ENCODE measurements around the gene ST7. TPM values are rescaled to one million over a fixed set of nuclear protein-coding genes. Genes with fewer than 3 reads are reported as not detected.

The ST7 gene
- total RNA-seq, 1 experiment from 2014 or later = 19.6 TPM

DNA sequence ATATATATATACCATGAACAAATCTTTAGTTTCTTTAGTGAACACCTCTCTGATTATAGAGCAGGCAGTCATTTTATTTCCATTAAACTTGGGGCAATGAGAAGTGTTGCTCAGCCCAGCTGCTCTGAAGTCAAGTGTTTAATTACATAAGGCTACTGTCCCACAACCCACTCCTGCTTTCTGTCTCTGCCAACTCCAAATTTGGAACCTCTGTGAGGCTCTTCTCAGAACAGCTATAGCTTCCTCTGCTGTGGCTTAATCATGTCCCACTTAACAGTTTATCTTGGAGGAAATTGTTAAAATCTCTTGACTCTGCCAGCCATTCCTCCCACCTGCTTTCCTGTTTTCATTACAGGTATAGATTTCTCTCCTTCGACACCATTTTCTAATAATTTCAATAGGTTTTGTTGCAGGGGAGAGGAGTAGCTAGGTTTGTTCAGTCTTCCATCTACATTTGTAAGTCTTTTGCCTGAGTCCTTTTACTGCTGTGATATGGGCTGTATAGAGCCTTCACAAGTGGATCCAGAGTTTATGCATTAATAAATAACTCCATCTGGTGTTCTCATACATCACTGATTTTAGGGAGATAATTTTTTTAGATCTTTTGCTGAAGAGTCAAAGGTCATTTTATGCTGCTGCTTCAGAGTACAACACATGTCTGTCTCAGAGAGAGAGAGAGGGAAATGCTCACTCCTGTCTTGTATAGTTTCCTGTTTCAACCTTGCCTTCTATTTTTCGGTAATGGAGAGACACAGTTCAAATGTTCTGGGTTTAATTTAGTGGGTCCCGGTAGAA lies 199.1 kb downstream of the ST7 start:
- POLR2A ChIA-PET = no interaction called here
- intact Hi-C loops (cut with micrococcal nuclease; ENCODE audit: unreplicated experiment) (no loop called here), in situ Hi-C loops (cut with HindIII; ENCODE audit: low pct_unique_long_range_greater_than_20kb, low sequenced_read_pairs) (no loop called here)
- TF ChIP-seq, protein P1, sequence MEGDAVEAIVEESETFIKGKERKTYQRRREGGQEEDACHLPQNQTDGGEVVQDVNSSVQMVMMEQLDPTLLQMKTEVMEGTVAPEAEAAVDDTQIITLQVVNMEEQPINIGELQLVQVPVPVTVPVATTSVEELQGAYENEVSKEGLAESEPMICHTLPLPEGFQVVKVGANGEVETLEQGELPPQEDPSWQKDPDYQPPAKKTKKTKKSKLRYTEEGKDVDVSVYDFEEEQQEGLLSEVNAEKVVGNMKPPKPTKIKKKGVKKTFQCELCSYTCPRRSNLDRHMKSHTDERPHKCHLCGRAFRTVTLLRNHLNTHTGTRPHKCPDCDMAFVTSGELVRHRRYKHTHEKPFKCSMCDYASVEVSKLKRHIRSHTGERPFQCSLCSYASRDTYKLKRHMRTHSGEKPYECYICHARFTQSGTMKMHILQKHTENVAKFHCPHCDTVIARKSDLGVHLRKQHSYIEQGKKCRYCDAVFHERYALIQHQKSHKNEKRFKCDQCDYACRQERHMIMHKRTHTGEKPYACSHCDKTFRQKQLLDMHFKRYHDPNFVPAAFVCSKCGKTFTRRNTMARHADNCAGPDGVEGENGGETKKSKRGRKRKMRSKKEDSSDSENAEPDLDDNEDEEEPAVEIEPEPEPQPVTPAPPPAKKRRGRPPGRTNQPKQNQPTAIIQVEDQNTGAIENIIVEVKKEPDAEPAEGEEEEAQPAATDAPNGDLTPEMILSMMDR (IDR thresholded peaks at IDR 0.05) = no peak
- TF ChIP-seq, protein P2, sequence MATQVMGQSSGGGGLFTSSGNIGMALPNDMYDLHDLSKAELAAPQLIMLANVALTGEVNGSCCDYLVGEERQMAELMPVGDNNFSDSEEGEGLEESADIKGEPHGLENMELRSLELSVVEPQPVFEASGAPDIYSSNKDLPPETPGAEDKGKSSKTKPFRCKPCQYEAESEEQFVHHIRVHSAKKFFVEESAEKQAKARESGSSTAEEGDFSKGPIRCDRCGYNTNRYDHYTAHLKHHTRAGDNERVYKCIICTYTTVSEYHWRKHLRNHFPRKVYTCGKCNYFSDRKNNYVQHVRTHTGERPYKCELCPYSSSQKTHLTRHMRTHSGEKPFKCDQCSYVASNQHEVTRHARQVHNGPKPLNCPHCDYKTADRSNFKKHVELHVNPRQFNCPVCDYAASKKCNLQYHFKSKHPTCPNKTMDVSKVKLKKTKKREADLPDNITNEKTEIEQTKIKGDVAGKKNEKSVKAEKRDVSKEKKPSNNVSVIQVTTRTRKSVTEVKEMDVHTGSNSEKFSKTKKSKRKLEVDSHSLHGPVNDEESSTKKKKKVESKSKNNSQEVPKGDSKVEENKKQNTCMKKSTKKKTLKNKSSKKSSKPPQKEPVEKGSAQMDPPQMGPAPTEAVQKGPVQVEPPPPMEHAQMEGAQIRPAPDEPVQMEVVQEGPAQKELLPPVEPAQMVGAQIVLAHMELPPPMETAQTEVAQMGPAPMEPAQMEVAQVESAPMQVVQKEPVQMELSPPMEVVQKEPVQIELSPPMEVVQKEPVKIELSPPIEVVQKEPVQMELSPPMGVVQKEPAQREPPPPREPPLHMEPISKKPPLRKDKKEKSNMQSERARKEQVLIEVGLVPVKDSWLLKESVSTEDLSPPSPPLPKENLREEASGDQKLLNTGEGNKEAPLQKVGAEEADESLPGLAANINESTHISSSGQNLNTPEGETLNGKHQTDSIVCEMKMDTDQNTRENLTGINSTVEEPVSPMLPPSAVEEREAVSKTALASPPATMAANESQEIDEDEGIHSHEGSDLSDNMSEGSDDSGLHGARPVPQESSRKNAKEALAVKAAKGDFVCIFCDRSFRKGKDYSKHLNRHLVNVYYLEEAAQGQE (IDR thresholded peaks at IDR 0.05; ENCODE audit: insufficient read depth in 1 of 2, low read depth in 2 of 2, low read length in 1 of 2) = no peak
- TF ChIP-seq POLR2AphosphoS5 (IDR thresholded peaks at IDR 0.05; ENCODE audit: low read depth, low read length) (no peak), TCF7L2 (IDR thresholded peaks at IDR 0.05; ENCODE audit: low read depth, low read length) (no peak), SIN3A (IDR thresholded peaks at IDR 0.05; ENCODE audit: borderline replicate concordance, insufficient read depth, low read depth, low read length) (no peak)
- CTCF ChIA-PET = interaction anchor here (0.5 kb wide), 1 partner anchor 224 kb away, joined by 3 read pairs; no protein-coding TSS in a partner anchor
- ATAC-seq (no peak), DNase-seq (ENCODE audit: low read depth, low spot score) (no peak)
- H3K36me3 ChIP-seq (ENCODE audit: control insufficient read depth, insufficient read depth, low read length) = no peaks in the 10 kb centered on the region
- no peak overlapping the region for H3K27ac ChIP-seq (ENCODE audit: low read length)
- H3K27me3 ChIP-seq (ENCODE audit: control insufficient read depth, insufficient read depth, low read length) = no peaks in the 10 kb centered on the region
- H3K9me3 ChIP-seq (ENCODE audit: control insufficient read depth, insufficient read depth, low read depth, low read length) = no peaks in the 10 kb centered on the region
- no peaks in the 10 kb centered on the region for H3K4me1 ChIP-seq (ENCODE audit: control insufficient read depth, insufficient read depth, low read length)
- BruUV-seq (replicated peaks) = no TSS peak
- H3K4me3 ChIP-seq (ENCODE audit: low read depth in 2 of 2, low read length in 2 of 2) = no peak overlapping the region

DNA sequence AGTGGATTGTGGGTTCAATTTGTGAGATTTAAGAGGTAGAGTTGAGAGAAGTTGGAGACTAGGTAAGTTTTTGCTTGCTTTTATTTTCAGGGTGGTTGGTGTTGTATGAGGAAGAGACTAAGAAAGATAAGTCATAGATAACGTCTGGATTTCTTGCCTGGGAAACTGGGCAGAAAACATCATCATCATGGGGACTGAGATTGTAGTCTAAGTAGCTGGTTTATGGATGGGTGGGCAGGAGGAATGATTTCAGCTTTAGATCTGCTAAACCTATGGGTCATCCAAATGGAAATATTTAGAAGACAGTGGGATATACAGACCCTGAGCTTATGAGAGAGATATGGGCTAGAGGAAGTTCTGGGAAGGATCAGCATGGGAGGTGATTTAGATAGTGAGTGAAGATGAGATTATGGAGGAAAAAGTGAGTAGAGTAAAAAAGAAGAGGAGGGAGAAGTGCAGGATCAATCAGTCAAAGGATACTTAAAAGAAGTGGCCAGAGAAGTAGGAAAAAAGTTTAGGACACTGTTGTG lies 199.8 kb downstream of the ST7 start:
- CTCF ChIA-PET = no interaction called here
- H3K36me3 ChIP-seq (ENCODE audit: control insufficient read depth, insufficient read depth, low read length) = no peaks in the 10 kb centered on the region
- intact Hi-C loops (cut with micrococcal nuclease; ENCODE audit: unreplicated experiment) (no loop called here), in situ Hi-C loops (cut with HindIII; ENCODE audit: low pct_unique_long_range_greater_than_20kb, low sequenced_read_pairs) (no loop called here)
- H3K27me3 ChIP-seq (ENCODE audit: control insufficient read depth, insufficient read depth, low read length) = no peaks in the 10 kb centered on the region
- no TSS peak for BruUV-seq (replicated peaks)
- H3K27ac ChIP-seq (ENCODE audit: low read length) = no peak overlapping the region
- no peaks in the 10 kb centered on the region for H3K4me1 ChIP-seq (ENCODE audit: control insufficient read depth, insufficient read depth, low read length)
- no peak for ATAC-seq
- TF ChIP-seq TCF7L2 (IDR thresholded peaks at IDR 0.05; ENCODE audit: low read depth, low read length) = no peak
- TF ChIP-seq, protein P1 (IDR thresholded peaks at IDR 0.05) = no peak
- TF ChIP-seq, protein P2 (IDR thresholded peaks at IDR 0.05; ENCODE audit: insufficient read depth in 1 of 2, low read depth in 2 of 2, low read length in 1 of 2) = no peak
- TF ChIP-seq SIN3A (IDR thresholded peaks at IDR 0.05; ENCODE audit: borderline replicate concordance, insufficient read depth, low read depth, low read length) = no peak
- TF ChIP-seq POLR2AphosphoS5 (IDR thresholded peaks at IDR 0.05; ENCODE audit: low read depth, low read length) = no peak
- DNase-seq (ENCODE audit: low read depth, low spot score) = no peak
- H3K9me3 ChIP-seq (ENCODE audit: control insufficient read depth, insufficient read depth, low read depth, low read length) = no peaks in the 10 kb centered on the region
- no peak overlapping the region for H3K4me3 ChIP-seq (ENCODE audit: low read depth in 2 of 2, low read length in 2 of 2)
- POLR2A ChIA-PET = no interaction called here

Data from Panc1 (cell line).